Activated CD8-positive, alpha-beta memory T cell treated with anti-CD3 and anti-CD28 coated beads for 24 hours (primary cell): Measurements from ENCODE around the gene MAPRE2.
"Not testable (repeated sequence)": the region's sequence is repeated elsewhere in the genome, so short reads cannot be mapped to it uniquely, and the experiment has no call there.

ENCODE experiments used
- DNase-seq: peaks from one replicate; pipeline ENCODE4 v3.0.0-alpha.2; 2020

Gene MAPRE2

GRCh38 chr18:35157181-35157580 lies 116.0 kb downstream of the MAPRE2 start:
- DNase-seq, result no peak

- DNase-seq, result no peak
These were observed 117.7 kb downstream of the MAPRE2 start for GRCh38 chr18:35158728-35159450.

- DNase-seq, result no peak
These were observed 118.6 kb downstream of the MAPRE2 start for GRCh38 chr18:35159782-35160181.

GRCh38 chr18:35161485-35161884 lies 120.3 kb downstream of the MAPRE2 start:
- no peak for DNase-seq

GRCh38 chr18:35161934-35162333 lies 120.7 kb downstream of the MAPRE2 start:
- no peak for DNase-seq

GRCh38 chr18:35163014-35163539 lies 121.9 kb downstream of the MAPRE2 start:
- DNase-seq, result no peak

GRCh38 chr18:35163721-35164120 lies 122.5 kb downstream of the MAPRE2 start:
- DNase-seq, result no peak

GRCh38 chr18:35164133-35164532 lies 122.9 kb downstream of the MAPRE2 start:
- no peak for DNase-seq

- DNase-seq, result no peak
These were observed 126.1 kb downstream of the MAPRE2 start for GRCh38 chr18:35167332-35167731.

- no peak for DNase-seq
These were observed 126.6 kb downstream of the MAPRE2 start for GRCh38 chr18:35167857-35168256.

GRCh38 chr18:35170323-35170722 lies 129.1 kb downstream of the MAPRE2 start:
- DNase-seq, result not testable (repeated sequence)

GRCh38 chr18:35171315-35171987 lies 130.2 kb downstream of the MAPRE2 start:
- DNase-seq, result no peak

GRCh38 chr18:35172009-35172408 lies 130.8 kb downstream of the MAPRE2 start:
- no peak for DNase-seq

GRCh38 chr18:35172451-35173035 lies 131.3 kb downstream of the MAPRE2 start:
- DNase-seq, result no peak

GRCh38 chr18:35174093-35174731 lies 133.0 kb downstream of the MAPRE2 start:
- no peak for DNase-seq

- DNase-seq, result no peak
These were observed 133.5 kb downstream of the MAPRE2 start for GRCh38 chr18:35174745-35175144.

- no peak for DNase-seq
These were observed 135.7 kb downstream of the MAPRE2 start for GRCh38 chr18:35176925-35177324.

GRCh38 chr18:35178260-35178659 lies 137.0 kb downstream of the MAPRE2 start:
- DNase-seq, result no peak

GRCh38 chr18:35179906-35180305 lies 138.7 kb downstream of the MAPRE2 start:
- DNase-seq, result no peak

GRCh38 chr18:35180455-35180854 lies 139.2 kb downstream of the MAPRE2 start:
- DNase-seq, result no peak

GRCh38 chr18:35182151-35182550 lies 140.9 kb downstream of the MAPRE2 start:
- DNase-seq, result no peak

- no peak for DNase-seq
These were observed 142.7 kb downstream of the MAPRE2 start for GRCh38 chr18:35183886-35184285.

GRCh38 chr18:35185771-35186170 lies 144.6 kb downstream of the MAPRE2 start:
- no peak for DNase-seq
